ENCODE measurements around the gene SSX4B. TPM values are rescaled to one million over a fixed set of nuclear protein-coding genes. Genes with fewer than 3 reads are reported as not detected.

The SSX4B gene
- total and polyA plus RNA-seq, 2 experiments from 2014 or later: 0.48 TPM; not detected in 1

- TF ChIP-seq ZNF462 (CRISPR knock-in tag; IDR thresholded peaks at IDR 0.05) (no peak), EZH2phosphoT487 (IDR thresholded peaks at IDR 0.05; ENCODE audit: unreplicated experiment) (no peak), CREB1 (CRISPR knock-in tag; IDR thresholded peaks at IDR 0.05; ENCODE audit: low read depth) (no peak), JUNB (IDR thresholded peaks at IDR 0.05; ENCODE audit: unreplicated experiment) (no peak), NANOG (IDR thresholded peaks at IDR 0.05; ENCODE audit: borderline replicate concordance) (no peak), STAT1 (IDR thresholded peaks at IDR 0.05; ENCODE audit: unreplicated experiment) (no peak)
Measured at GRCh38 chrX:48459483-48459882, 47.7 kb upstream of the SSX4B start (continued).

- Mint-ChIP-seq H3K36me3 (ENCODE audit: low read depth) (peaks cover 37% of the 10 kb centered on the region), H3K9me3 (no peaks in the 10 kb centered on the region; the same call in 1 of the 3 replicates), H3K4me3 (no peak overlapping the region), H3K27ac (no peak overlapping the region), H3K4me1 (no peaks in the 10 kb centered on the region), H3K27me3 (ENCODE audit: insufficient read depth, low read depth, poor library complexity) (peaks cover 2% of the 10 kb centered on the region)
- Histone ChIP-seq H3K9me2 (ENCODE audit: insufficient read depth) (no peaks in the 10 kb centered on the region), H3F3A (replicated peaks; ENCODE audit: low read depth) (no peaks in the 10 kb centered on the region), H3K4me2 (no peak overlapping the region), H3K27me3 (ENCODE audit: insufficient read depth) (no peaks in the 10 kb centered on the region), H3K4me1 (ENCODE audit: insufficient read depth) (no peaks in the 10 kb centered on the region), H3K36me3 (ENCODE audit: insufficient read depth) (no peaks in the 10 kb centered on the region; the same call in 1 of the 2 replicates), H3K79me2 (replicated peaks; ENCODE audit: insufficient read depth) (no peaks in the 10 kb centered on the region), H3K4me3 (no peak overlapping the region), H3K27ac (ENCODE audit: low read depth) (no peak overlapping the region), H2AFZ (no peak overlapping the region), H4K20me1 (replicated peaks; ENCODE audit: insufficient read depth) (no peaks in the 10 kb centered on the region)
- ATAC-seq (no peak), DNase-seq (ENCODE audit: low spot score) (no peak)
- no peak for TF ChIP-seq STAT1 (IDR thresholded peaks at IDR 0.05; ENCODE audit: unreplicated experiment)
- no peak for TF ChIP-seq ZNF114 (CRISPR knock-in tag; IDR thresholded peaks at IDR 0.05)
- no peak for TF ChIP-seq POLR2AphosphoS5 (IDR thresholded peaks at IDR 0.05; ENCODE audit: low read depth)
- no peak for TF ChIP-seq CTCF (conservative IDR thresholded peaks at IDR 0.05; ENCODE audit: low read depth in 2 of 2)
- TF ChIP-seq CREB1 (CRISPR knock-in tag; IDR thresholded peaks at IDR 0.05; ENCODE audit: low read depth): no peak
- TF ChIP-seq EZH2 (IDR thresholded peaks at IDR 0.05; ENCODE audit: low read depth, unreplicated experiment): no peak
Measured at GRCh38 chrX:48458711-48459110, 47.0 kb upstream of the SSX4B start.
